H1 (cell line): ENCODE results near the gene CHD9NB. TPM values are rescaled to one million over a fixed set of nuclear protein-coding genes. Genes with fewer than 3 reads are reported as not detected.
A peak's percentile ranks its signal among the peaks of the same experiment; 100 is the strongest.

Experiments used
- CTCF ChIA-PET: fragments of 300-600 bp; sonication (Branson Sonifier 250); formaldehyde crosslinking; loops from one replicate; lab custom pipeline; 2021; ENCODE audit not compliant: partially characterized antibody; lab: Charles Lee
- POLR2A ChIA-PET: fragments of 300-600 bp; sonication (Branson Sonifier 250); formaldehyde crosslinking; loops from one replicate; lab custom pipeline; 2021; ENCODE audit warnings: inconsistent platforms; ENCODE audit not compliant: partially characterized antibody; lab: Charles Lee
- DNase-seq, 2 experiments: peaks; one replicate each; pipeline versions ENCODE4 v3.0.0 to v3.0.0-alpha.2; 2010 to 2022; ENCODE audit warnings: low spot score in 2 of 2, low read depth in 1 of 2, mixed read lengths in 1 of 2
- FAIRE-seq: peaks from 2 replicates; lab custom pipeline; 2011; peaks lifted over from hg19 to GRCh38; lab: Jason Lieb, UNC
- H2AFZ ChIP-seq: 2 replicates; pipeline ENCODE4 v1.8.1; 2012; ENCODE audit warnings: low read length, inconsistent platforms
- H2AK5ac ChIP-seq: 2 replicates; pipeline ENCODE4 v1.6.1; 2013; ENCODE audit warnings: low read depth, low read length
- H2BK120ac ChIP-seq: replicated peaks from 2 replicates; pipeline ENCODE3; 2013; ENCODE audit warnings: low read depth, low read length, inconsistent platforms
- H2BK12ac ChIP-seq: 2 replicates; pipeline ENCODE4 v1.6.1; 2013; ENCODE audit warnings: low read depth, low read length
- H2BK15ac ChIP-seq: 2 replicates; pipeline ENCODE4 v1.6.1; 2013; ENCODE audit warnings: low read length
- H2BK20ac ChIP-seq: 2 replicates; pipeline ENCODE4 v1.6.1; 2013; ENCODE audit warnings: low read length
- H2BK5ac ChIP-seq: 2 replicates; pipeline ENCODE4 v1.6.1; 2013; ENCODE audit warnings: low read depth, low read length
- H3K14ac ChIP-seq: 2 replicates; pipeline ENCODE4 v1.6.1; 2013; ENCODE audit warnings: inconsistent platforms; ENCODE audit not compliant: insufficient read length
- H3K18ac ChIP-seq: 2 replicates; pipeline ENCODE4 v1.6.1; 2013; ENCODE audit warnings: low read length; ENCODE audit errors: extremely low read depth
- H3K23ac ChIP-seq: 2 replicates; pipeline ENCODE4 v1.6.1; 2013; ENCODE audit warnings: inconsistent platforms; ENCODE audit not compliant: insufficient read length
- H3K23me2 ChIP-seq: 2 replicates; pipeline ENCODE4 v1.6.1; 2013; ENCODE audit warnings: low read depth, low read length
- H3K27ac ChIP-seq: 2 replicates; pipeline ENCODE4 v1.6.1; 2011; ENCODE audit warnings: low read depth, low read length, inconsistent platforms
- H3K27me3 ChIP-seq, 4 experiments: replicated peaks in 1 of 4; 1 replicate in 1 of 4; 2 replicates in 3 of 4; pipeline versions ENCODE4 v1.6.1 to v1.8.1; 2011 to 2013; ENCODE audit warnings: low read length in 3 of 4, mild to moderate bottlenecking in 3 of 4, inconsistent platforms in 2 of 4, mixed read lengths in 2 of 4, moderate library complexity in 1 of 4; ENCODE audit not compliant: control insufficient read depth in 3 of 4, insufficient read depth in 3 of 4; ENCODE audit errors: extremely low read depth in 1 of 4
- H3K36me3 ChIP-seq, 4 experiments: 2 replicates each; pipeline versions ENCODE4 v1.6.1 to v1.8.1; 2011 to 2013; ENCODE audit warnings: mild to moderate bottlenecking in 4 of 4, low read length in 3 of 4, moderate library complexity in 2 of 4, control low read depth in 1 of 4, inconsistent platforms in 1 of 4; ENCODE audit not compliant: insufficient read depth in 4 of 4, control insufficient read depth in 2 of 4
- H3K4ac ChIP-seq: replicated peaks from 2 replicates; pipeline ENCODE3; 2013; ENCODE audit warnings: low read length, low read depth, mixed read lengths, inconsistent platforms; ENCODE audit not compliant: insufficient read length
- H3K4me1 ChIP-seq, 4 experiments: replicated peaks in 1 of 4; 1 replicate in 1 of 4; 2 replicates in 3 of 4; pipeline versions ENCODE4 v1.6.1 to v1.8.1; 2011 to 2013; ENCODE audit warnings: low read length in 3 of 4, inconsistent platforms in 2 of 4, mixed read lengths in 1 of 4; ENCODE audit not compliant: insufficient read depth in 4 of 4, control insufficient read depth in 3 of 4
- H3K4me2 ChIP-seq, 2 experiments: 2 replicates each; pipeline versions ENCODE4 v1.6.1 to v1.8.1; 2011 to 2013; ENCODE audit warnings: low read depth in 2 of 2, low read length in 2 of 2, control low read depth in 1 of 2, inconsistent platforms in 1 of 2, mild to moderate bottlenecking in 1 of 2; ENCODE audit not compliant: insufficient read depth in 1 of 2
- H3K4me3 ChIP-seq, 4 experiments: fragments of 200-600, 300-600 bp in 1 of 4; sonication (generic), shearing (Covaris generic), sonication (Bioruptor Twin) in 1 of 4; 2 replicates each; pipeline versions ENCODE4 v1.5.1 to v1.8.1; 2011 to 2016; ENCODE audit warnings: low read length in 4 of 4, low read depth in 3 of 4, control low read depth in 2 of 4, inconsistent platforms in 2 of 4, mild to moderate bottlenecking in 2 of 4, mixed read lengths in 1 of 4, moderate library complexity in 1 of 4; ENCODE audit not compliant: insufficient read depth in 2 of 4; ENCODE audit errors: extremely low read depth in 1 of 4
- H3K56ac ChIP-seq: replicated peaks from 2 replicates; pipeline ENCODE3; 2013; ENCODE audit warnings: low read depth, mild to moderate bottlenecking, mixed read lengths, low read length, inconsistent platforms; ENCODE audit not compliant: insufficient read length
- H3K79me1 ChIP-seq: 2 replicates; pipeline ENCODE4 v1.6.1; 2013; ENCODE audit warnings: low read depth, low read length, control low read depth
- H3K79me2 ChIP-seq, 2 experiments: 2 replicates each; pipeline versions ENCODE4 v1.6.1 to v1.8.1; 2012 to 2013; ENCODE audit warnings: low read length in 2 of 2, mild to moderate bottlenecking in 2 of 2, inconsistent platforms in 1 of 2; ENCODE audit not compliant: insufficient read depth in 2 of 2, control insufficient read depth in 1 of 2
- H3K9ac ChIP-seq, 4 experiments: replicated peaks in 1 of 4; 1 replicate in 1 of 4; 2 replicates in 3 of 4; pipeline versions ENCODE4 v1.6.1 to v1.8.1; 2011 to 2013; ENCODE audit warnings: low read depth in 3 of 4, low read length in 3 of 4, control low read depth in 2 of 4, mild to moderate bottlenecking in 2 of 4, moderate library complexity in 2 of 4, inconsistent platforms in 1 of 4; ENCODE audit errors: extremely low read depth in 1 of 4
- H3K9me3 ChIP-seq, 2 experiments: 2 replicates each; pipeline versions ENCODE4 v1.6.1 to v1.8.1; 2012 to 2013; ENCODE audit warnings: mild to moderate bottlenecking in 2 of 2, moderate library complexity in 2 of 2, control low read depth in 1 of 2, inconsistent platforms in 1 of 2, low read depth in 1 of 2, low read length in 1 of 2, mixed read lengths in 1 of 2; ENCODE audit not compliant: insufficient read depth in 2 of 2
- H4K20me1 ChIP-seq, 2 experiments: replicated peaks in 1 of 2; 2 replicates each; pipeline versions ENCODE3 to v1.8.1; 2011 to 2013; ENCODE audit warnings: inconsistent platforms in 2 of 2, low read length in 2 of 2, mild to moderate bottlenecking in 1 of 2; ENCODE audit not compliant: insufficient read depth in 2 of 2, control insufficient read depth in 1 of 2
- H4K5ac ChIP-seq: 2 replicates; pipeline ENCODE4 v1.6.1; 2013; ENCODE audit warnings: low read length, low read depth, mixed read lengths, inconsistent platforms; ENCODE audit not compliant: insufficient read length
- H4K8ac ChIP-seq: 2 replicates; pipeline ENCODE4 v1.8.0; 2013; ENCODE audit warnings: mild to moderate bottlenecking, moderate library complexity, low read length, inconsistent platforms; ENCODE audit not compliant: insufficient read depth; ENCODE audit errors: extremely low read depth
- H4K91ac ChIP-seq: replicated peaks from 2 replicates; pipeline ENCODE3; 2013; ENCODE audit warnings: low read length, mixed read lengths, inconsistent platforms; ENCODE audit not compliant: insufficient read length
- CBX5 ChIP-seq: fragments of 300-800, 300-1000 bp; sonication (generic); IDR thresholded peaks from 2 replicates; pipeline ENCODE4 v1.7.1; 2016; ENCODE audit warnings: antibody characterized with exemption, low read length, low read depth
- EZH2 ChIP-seq: fragments of 200-600 bp; sonication (generic); IDR thresholded peaks from 2 replicates; pipeline ENCODE4 v1.7.1; 2012; ENCODE audit warnings: low read depth, mild to moderate bottlenecking, moderate library complexity, low read length, inconsistent platforms; ENCODE audit not compliant: severe bottlenecking
- HDAC6 ChIP-seq: IDR thresholded peaks from one replicate; pipeline ENCODE4 v1.7.1; 2012; ENCODE audit warnings: low read depth, mild to moderate bottlenecking, inconsistent platforms, low read length, moderate library complexity
- JUN ChIP-seq: IDR thresholded peaks from 2 replicates; pipeline ENCODE4 v1.6.1; 2011; ENCODE audit warnings: low read depth, mild to moderate bottlenecking, improper control_type of control experiment, low read length
- KDM5A ChIP-seq: fragments of 200-600 bp; IDR thresholded peaks from 2 replicates; pipeline ENCODE4 v1.7.1; 2012; ENCODE audit warnings: mild to moderate bottlenecking, low read length, inconsistent platforms, mixed read lengths
- MAX ChIP-seq: IDR thresholded peaks from 2 replicates; pipeline ENCODE4 v1.6.1; 2012; ENCODE audit warnings: inconsistent platforms
- WGBS, 2 experiments: shearing (Covaris generic) in 1 of 2; methylation state at CpG; one replicate each; pipeline versions ENCODE4 v1.1.6 to v1.1.7; 2013 to 2015; ENCODE audit warnings: low lambda C conversion rate in 2 of 2, mixed read lengths in 2 of 2, inconsistent platforms in 1 of 2, low coverage in 1 of 2, missing lambda C conversion rate in 1 of 2; ENCODE audit not compliant: insufficient replicate concordance in 2 of 2, insufficient coverage in 1 of 2, insufficient read length in 1 of 2; ENCODE audit errors: extremely low coverage in 1 of 2, missing lambda C conversion rate in 1 of 2; 5-methylcytosine and 5-hydroxymethylcytosine counted together
- polyA plus RNA-seq, 7 experiments: library from polyadenylated mRNA; depleted of rRNA in 3 of 7; stranded (reverse) in 5 of 7; unstranded in 2 of 7; fragments of >200 nt in 5 of 7; fragments of 200-250 nt in 2 of 7; gene quantifications; 1 replicate in 5 of 7; 2 replicates in 1 of 7; 4 replicates in 1 of 7; pipeline versions ENCODE4 v1.2.1 to v1.2.3, GENCODE V29; 2011 to 2013; ENCODE audit warnings: missing spikeins in 2 of 7, mixed read lengths in 2 of 7
- total RNA-seq: library from RNA; stranded (reverse); fragmentation: NEBNext Ultra II Directional; extraction: Animal tissue kit (Norgen Biotek cat#: 25700); gene quantifications from 2 replicates; pipeline ENCODE4 v1.2.1, GENCODE V29; 2021

CHD9NB gene
- total and polyA plus RNA-seq, 2 of the 8 experiments (the other 6 are each of a cell fraction or from before 2014, with no cell fraction given): 4.5 to 5.9 TPM

GRCh38 chr16:53090286-53090590 lies 37.5 kb upstream of the CHD9NB start:
- Histone ChIP-seq H2BK120ac (no peak overlapping the region), H4K91ac (peak overlapping the region; percentile 8), H2AK5ac (peak overlapping the region; percentile 69), H3K18ac (no peak overlapping the region), H3K4ac (no peak overlapping the region), H3K23ac (no peak overlapping the region), H2BK20ac (peak overlapping the region; percentile 37; the same call in 1 of the 2 replicates), H3K79me2 (peaks cover 0 to 10% of the 10 kb centered on the region in 2 experiments; a peak in 1 of 4 replicates), H4K8ac (no peak overlapping the region), H3K9ac (peak overlapping the region in 1 of 4 experiments; percentile 5; a peak in 1 of 7 replicates), H3K36me3 (no peaks in the 10 kb centered on the region), H3K56ac (no peak overlapping the region), H3K4me1 (peaks cover 28 to 53% (median 35%) of the 10 kb centered on the region in 4 experiments), H3K14ac (no peak overlapping the region), H2BK12ac (0 out of 2 replicates have a peak overlapping the region, but pooled peaks have one; percentile 51), H3K4me3 (peak overlapping the region in 2 of 4 experiments; percentile 4 to 27; a peak in 3 of 8 replicates), H2AFZ (no peak overlapping the region), H3K9me3 (no peaks in the 10 kb centered on the region), H3K23me2 (no peaks in the 10 kb centered on the region), H2BK5ac (peak overlapping the region; percentile 73), H3K27me3 (no peaks in the 10 kb centered on the region; a peak in 1 of 7 replicates), H3K4me2 (peak overlapping the region; percentile 54 to 75), H3K79me1 (no peaks in the 10 kb centered on the region; the same call in 1 of the 2 replicates), H3K27ac (peak overlapping the region; percentile 35; the same call in 1 of the 2 replicates), H4K20me1 (no peaks in the 10 kb centered on the region), H4K5ac (no peak overlapping the region), H2BK15ac (no peak overlapping the region)
- ChIA-PET CTCF (interaction anchor here (0.5 to 3.4 kb wide), 4 partner anchors 21 to 42 kb away, joined by 3 to 9 read pairs (median 4); partner anchors contain the start of gene CHD9), POLR2A (interaction anchor here (0.9 to 3.0 kb wide), 3 partner anchors 10 to 35 kb away, joined by 4 to 15 read pairs (median 6); partner anchors contain the start of gene CHD9)
- FAIRE-seq (no peak), DNase-seq (no peak)
- WGBS, 2 experiments: 44% methylated on average over 5 of the region's 5 CpGs; no CpG with 5 or more reads in 1 of the 2 experiments
- TF ChIP-seq JUN (no peak), MAX (peak; percentile 12; the same call in 1 of the 2 replicates), HDAC6 (no peak), EZH2 (no peak), KDM5A (no peak), CBX5 (no peak)
